DOHH2 (cell line): ENCODE data around the gene AGAP2.

Experiments
- CTCF ChIP-seq: fragments of 200-600 bp; sonication (generic); IDR thresholded peaks from one replicate; pipeline ENCODE4 v1.5.1; 2014; ENCODE audit warnings: antibody characterized with exemption, mild to moderate bottlenecking, low read depth, low read length; ENCODE audit not compliant: poor library complexity, severe bottlenecking
- EZH2phosphoT487 ChIP-seq: fragments of 200-600 bp; sonication (generic); IDR thresholded peaks from 2 replicates; pipeline ENCODE4 v1.6.1; 2017; ENCODE audit warnings: borderline replicate concordance, mild to moderate bottlenecking, antibody characterized with exemption, low read length, moderate library complexity, mixed read lengths

GRCh38 chr12:57693659-57694458 lies 44.7 kb downstream of the AGAP2 start, which contains the start of gene OS9:
- peak; percentile 85 for TF ChIP-seq CTCF
- no peak for TF ChIP-seq EZH2phosphoT487
